Activated naive CD8-positive, alpha-beta T cell treated with anti-CD3 and anti-CD28 coated beads for 36 hours (primary cell): Measurements from ENCODE around the gene PTPN1. TPM values are rescaled to one million over a fixed set of nuclear protein-coding genes. Genes with fewer than 3 reads are reported as not detected.
"Not testable (repeated sequence)": the region's sequence is repeated elsewhere in the genome, so short reads cannot be mapped to it uniquely, and the experiment has no call there.

ENCODE experiments used
- DNase-seq: peaks from one replicate; pipeline ENCODE4 v3.0.0; 2021
- H3K27ac Mint-ChIP-seq: one replicate; pipeline ENCODE4 v1.8.0; 2022; ENCODE audit warnings: mild to moderate bottlenecking, moderate library complexity, mixed read lengths
- H3K27me3 Mint-ChIP-seq: one replicate; pipeline ENCODE4 v1.8.0; 2022; ENCODE audit warnings: mild to moderate bottlenecking, mixed read lengths
- H3K36me3 Mint-ChIP-seq: one replicate; pipeline ENCODE4 v1.8.0; 2021; ENCODE audit warnings: mild to moderate bottlenecking, mixed read lengths
- H3K4me1 Mint-ChIP-seq: one replicate; pipeline ENCODE4 v1.8.0; 2021; ENCODE audit warnings: mixed read lengths
- H3K4me3 Mint-ChIP-seq: one replicate; pipeline ENCODE4 v1.8.0; 2022; ENCODE audit warnings: mild to moderate bottlenecking, moderate library complexity, mixed read lengths
- H3K9me3 Mint-ChIP-seq: one replicate; pipeline ENCODE4 v1.8.0; 2022; ENCODE audit warnings: mixed read lengths
- total RNA-seq, 2 experiments: library from RNA; stranded (reverse); gene quantifications; one replicate each; pipeline ENCODE4 v1.2.3, GENCODE V29; 2021

Gene PTPN1
- total RNA-seq, 2 experiments from 2014 or later: 53.0 to 54.0 TPM

DNA sequence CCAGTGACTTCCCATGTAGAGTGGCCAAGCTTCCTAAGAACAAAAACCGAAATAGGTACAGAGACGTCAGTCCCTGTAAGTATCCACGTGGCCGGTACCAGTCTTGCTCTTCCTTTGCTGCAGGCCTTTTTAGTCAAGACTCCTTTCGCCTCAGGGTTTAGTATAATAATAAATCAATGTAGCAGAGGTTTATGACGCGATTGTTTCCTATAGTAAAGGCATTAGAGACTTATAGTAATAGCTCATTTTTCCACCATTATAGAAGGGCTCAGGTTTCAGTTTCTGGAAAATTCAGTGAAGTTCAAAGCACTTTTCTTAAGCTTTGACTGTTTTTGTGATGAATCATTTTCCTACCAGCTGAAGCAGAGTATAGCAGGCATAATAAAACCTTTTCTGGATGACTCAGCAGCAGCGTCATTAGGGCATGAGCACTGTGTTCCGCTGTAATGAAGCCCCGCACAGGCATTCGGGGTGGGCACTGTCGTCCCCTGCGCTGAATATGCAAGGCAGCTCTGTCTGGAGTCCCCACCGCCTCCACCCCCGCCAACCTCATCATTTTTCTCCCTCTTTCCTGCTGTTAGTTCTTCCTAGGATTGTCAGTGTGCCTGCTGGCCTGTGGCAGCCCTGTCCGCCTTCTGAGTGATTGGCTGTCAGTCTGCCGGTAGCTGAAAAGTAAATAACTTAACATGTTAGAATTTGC is 51.3 kb downstream of the PTPN1 start:
- Mint-ChIP-seq H3K9me3 (no peaks in the 10 kb centered on the region), H3K27me3 (no peaks in the 10 kb centered on the region), H3K27ac (peak overlapping the region; percentile 93), H3K4me1 (peaks cover 60% of the 10 kb centered on the region), H3K36me3 (peaks cover 39% of the 10 kb centered on the region), H3K4me3 (peak overlapping the region; percentile 53)
- peak; percentile 78 for DNase-seq

DNA sequence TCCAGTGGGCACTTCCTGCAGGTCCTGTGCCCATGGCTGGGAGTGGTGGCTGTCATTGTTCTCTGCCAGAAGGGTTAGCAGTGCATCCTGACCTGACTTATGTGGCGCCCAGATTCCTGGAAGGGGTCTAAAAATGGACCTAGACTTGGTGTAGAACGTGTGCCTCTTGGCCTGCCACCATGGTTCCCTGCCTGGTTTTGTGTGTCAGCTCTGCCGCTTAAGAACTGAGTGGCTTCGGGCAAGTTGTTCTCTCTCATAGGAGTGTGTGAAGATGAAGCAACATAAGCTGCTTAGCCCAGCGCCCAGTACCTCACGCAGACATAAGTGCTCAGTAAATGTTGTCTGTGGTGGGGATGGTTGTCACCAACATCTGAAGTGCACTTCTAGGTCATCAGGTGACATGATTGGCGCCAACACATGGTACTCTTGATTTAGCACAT is 52.1 kb downstream of the PTPN1 start:
- H3K36me3 Mint-ChIP-seq: peaks cover 41% of the 10 kb centered on the region
- H3K9me3 Mint-ChIP-seq: no peaks in the 10 kb centered on the region
- H3K27ac Mint-ChIP-seq: peak overlapping the region; percentile 93
- no peak overlapping the region for H3K4me3 Mint-ChIP-seq
- H3K27me3 Mint-ChIP-seq: no peaks in the 10 kb centered on the region
- no peak for DNase-seq
- H3K4me1 Mint-ChIP-seq: peaks cover 61% of the 10 kb centered on the region

DNA sequence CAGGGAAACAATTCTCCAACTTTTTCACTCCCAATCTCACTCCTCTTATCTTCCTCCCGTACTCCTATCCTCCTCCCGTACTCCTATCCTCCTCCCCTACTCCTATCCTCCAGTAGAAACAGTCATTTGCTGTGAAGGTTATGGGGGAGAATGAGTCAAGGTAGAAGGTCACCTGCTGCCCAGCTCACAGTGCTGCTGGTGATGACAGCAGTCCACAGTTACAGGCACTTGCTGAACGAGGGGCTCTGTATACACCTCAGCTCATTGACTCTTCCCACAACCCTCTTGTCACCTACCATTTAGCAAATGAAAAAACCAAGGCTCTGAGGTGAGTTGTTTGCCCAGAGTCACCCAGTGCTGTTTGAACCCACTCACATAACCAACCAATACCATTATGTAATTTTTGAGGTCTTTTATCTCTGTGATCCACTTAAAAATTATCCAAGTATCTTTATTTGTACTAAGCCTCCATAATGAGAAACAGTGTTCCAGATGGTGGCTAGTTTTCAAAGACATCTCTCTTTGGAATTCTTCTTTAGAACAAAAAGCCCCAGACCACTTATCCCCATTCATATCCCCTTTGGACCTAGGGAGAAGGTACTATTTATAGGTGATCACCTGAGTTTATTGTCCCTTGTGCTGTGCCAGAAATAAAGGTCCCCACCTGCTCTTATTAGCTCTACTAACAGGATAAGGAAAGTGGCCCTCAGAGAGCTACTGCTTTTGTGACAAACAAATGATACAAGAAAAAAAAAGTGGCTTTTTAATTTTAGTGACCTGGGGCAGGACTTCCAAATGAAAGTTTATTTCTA is 53.2 kb downstream of the PTPN1 start:
- Mint-ChIP-seq H3K4me3 (no peak overlapping the region), H3K4me1 (peaks cover 63% of the 10 kb centered on the region), H3K27ac (peak overlapping the region; percentile 40), H3K36me3 (peaks cover 34% of the 10 kb centered on the region), H3K27me3 (no peaks in the 10 kb centered on the region), H3K9me3 (no peaks in the 10 kb centered on the region)
- DNase-seq: no peak

DNA sequence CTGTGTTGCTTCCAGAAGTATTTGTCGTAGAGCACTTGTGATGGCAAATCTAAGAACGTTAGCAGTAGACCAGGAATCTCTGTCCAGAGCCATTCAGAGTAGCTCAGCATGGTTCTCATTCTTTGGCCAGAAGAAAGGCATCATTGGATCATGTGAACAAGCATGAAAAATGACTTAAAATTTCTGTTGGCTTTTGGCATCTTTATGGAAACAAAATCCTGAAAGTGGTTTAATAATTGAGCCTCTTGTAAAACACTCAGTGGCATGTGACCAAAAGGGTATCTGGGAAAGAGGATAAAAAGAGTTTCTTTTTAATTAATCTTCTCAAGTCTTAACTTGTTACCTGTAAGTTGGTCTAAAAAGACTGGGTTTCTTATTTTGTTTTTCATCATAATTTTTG is 55.2 kb downstream of the PTPN1 start:
- DNase-seq: no peak

DNA sequence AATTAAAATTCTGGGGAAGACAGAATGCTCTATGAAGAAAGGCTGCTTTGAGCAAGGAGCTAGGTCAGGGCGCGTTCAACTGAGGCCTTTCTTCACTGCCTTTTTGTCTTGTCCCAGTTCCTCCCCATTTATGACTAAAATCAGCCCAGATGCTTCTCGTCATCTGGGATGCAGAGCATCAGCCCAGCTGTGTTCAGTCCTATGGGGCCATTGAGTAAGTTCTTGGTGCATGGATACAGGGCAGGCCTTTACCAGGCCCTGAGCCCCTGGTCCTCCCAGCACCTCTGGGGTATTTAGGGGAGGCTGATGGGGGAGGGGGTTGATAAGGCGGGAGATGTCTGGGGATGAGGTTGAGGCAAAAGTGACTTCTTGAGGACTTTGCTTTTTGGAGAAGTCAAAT is 55.7 kb downstream of the PTPN1 start:
- H3K4me3 Mint-ChIP-seq: no peak overlapping the region
- no peaks in the 10 kb centered on the region for H3K27me3 Mint-ChIP-seq
- peaks cover 39% of the 10 kb centered on the region for H3K36me3 Mint-ChIP-seq
- no peaks in the 10 kb centered on the region for H3K9me3 Mint-ChIP-seq
- H3K27ac Mint-ChIP-seq: no peak overlapping the region
- no peak for DNase-seq
- H3K4me1 Mint-ChIP-seq: peaks cover 72% of the 10 kb centered on the region

More for the DNA sequence above, 55.2 kb downstream of the PTPN1 start:
- Mint-ChIP-seq H3K27me3 (no peaks in the 10 kb centered on the region), H3K9me3 (no peaks in the 10 kb centered on the region), H3K4me1 (peaks cover 69% of the 10 kb centered on the region), H3K27ac (peak overlapping the region; percentile 67), H3K4me3 (no peak overlapping the region), H3K36me3 (peaks cover 39% of the 10 kb centered on the region)

DNA sequence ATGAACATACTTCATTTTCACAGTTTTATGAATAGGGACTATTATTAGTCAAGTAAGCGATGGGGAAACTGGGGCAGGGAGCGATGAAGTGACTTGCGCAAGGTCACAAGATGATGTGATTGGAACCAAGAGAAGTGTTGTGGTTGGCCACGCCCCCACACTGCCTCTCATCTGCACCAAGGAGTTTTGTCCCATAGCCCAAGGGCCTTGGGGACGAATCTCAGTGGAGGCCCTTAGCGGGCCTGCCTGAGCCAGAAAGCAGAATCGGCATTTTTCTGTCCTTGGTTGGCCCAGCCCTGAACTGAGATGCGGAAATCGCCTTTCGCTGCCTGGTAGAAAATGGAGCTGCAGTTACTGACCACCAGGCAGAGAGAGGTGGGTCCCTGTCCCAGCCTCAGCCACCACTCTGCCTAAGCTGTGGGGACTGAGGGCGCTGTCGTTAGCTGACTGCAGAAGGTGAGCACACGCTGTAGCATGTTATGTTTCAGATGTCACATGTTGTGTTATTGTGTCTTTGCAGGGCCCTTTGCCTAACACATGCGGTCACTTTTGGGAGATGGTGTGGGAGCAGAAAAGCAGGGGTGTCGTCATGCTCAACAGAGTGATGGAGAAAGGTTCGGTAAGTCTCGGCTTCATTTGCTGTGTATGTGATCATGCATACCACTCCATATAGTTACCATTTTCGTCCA is 57.8 kb downstream of the PTPN1 start:
- H3K27ac Mint-ChIP-seq: no peak overlapping the region
- no peak overlapping the region for H3K4me3 Mint-ChIP-seq
- DNase-seq: no peak
- peaks cover 63% of the 10 kb centered on the region for H3K4me1 Mint-ChIP-seq
- H3K36me3 Mint-ChIP-seq: peaks cover 24% of the 10 kb centered on the region
- no peaks in the 10 kb centered on the region for H3K9me3 Mint-ChIP-seq
- H3K27me3 Mint-ChIP-seq: no peaks in the 10 kb centered on the region

DNA sequence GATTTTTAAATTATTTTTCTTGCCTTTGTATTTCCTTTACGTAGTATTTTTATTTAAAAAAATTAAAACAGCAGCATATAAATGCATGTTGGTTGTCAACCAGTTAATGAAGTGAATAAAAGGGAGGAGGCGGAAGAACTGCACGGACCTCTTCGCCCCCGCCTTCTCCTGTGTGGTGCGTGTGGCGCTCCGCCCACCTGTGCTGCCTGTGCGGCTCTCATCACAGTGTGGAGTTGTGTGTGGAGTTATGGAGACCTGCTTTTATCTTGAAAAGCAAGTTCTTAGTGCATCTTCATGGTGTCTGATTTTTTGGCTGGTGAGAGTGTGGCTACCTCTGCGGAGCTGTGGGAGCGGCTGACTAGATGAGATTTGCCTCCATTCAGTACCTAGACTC is 58.4 kb downstream of the PTPN1 start:
- H3K27ac Mint-ChIP-seq: no peak overlapping the region
- no peaks in the 10 kb centered on the region for H3K27me3 Mint-ChIP-seq
- DNase-seq: no peak
- no peak overlapping the region for H3K4me3 Mint-ChIP-seq
- H3K9me3 Mint-ChIP-seq: no peaks in the 10 kb centered on the region
- peaks cover 63% of the 10 kb centered on the region for H3K4me1 Mint-ChIP-seq
- peaks cover 19% of the 10 kb centered on the region for H3K36me3 Mint-ChIP-seq

DNA sequence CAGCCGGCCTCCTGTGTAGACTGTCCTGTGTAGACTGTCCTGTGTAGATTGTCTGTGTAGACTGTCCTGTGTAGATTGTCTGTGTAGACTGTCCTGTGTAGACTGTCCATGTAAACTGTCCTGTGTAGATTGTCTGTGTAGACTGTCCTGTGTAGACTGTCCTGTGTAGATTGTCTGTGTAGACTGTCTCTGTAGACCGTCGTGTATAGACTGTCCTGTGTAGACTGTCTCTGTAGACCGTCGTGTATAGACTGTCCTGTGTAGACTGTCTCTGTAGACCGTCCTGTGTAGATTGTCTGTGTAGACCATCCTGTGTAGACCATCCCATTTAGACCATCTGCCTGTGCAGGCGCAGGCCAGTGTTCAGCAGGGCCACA is 59.3 kb downstream of the PTPN1 start:
- not testable (repeated sequence) for DNase-seq, H3K9me3 Mint-ChIP-seq, H3K4me3 Mint-ChIP-seq, H3K27me3 Mint-ChIP-seq
- peaks cover 19% of the 10 kb centered on the region for H3K36me3 Mint-ChIP-seq
- peak overlapping the region; percentile 83 for H3K27ac Mint-ChIP-seq
- H3K4me1 Mint-ChIP-seq: peaks cover 58% of the 10 kb centered on the region

DNA sequence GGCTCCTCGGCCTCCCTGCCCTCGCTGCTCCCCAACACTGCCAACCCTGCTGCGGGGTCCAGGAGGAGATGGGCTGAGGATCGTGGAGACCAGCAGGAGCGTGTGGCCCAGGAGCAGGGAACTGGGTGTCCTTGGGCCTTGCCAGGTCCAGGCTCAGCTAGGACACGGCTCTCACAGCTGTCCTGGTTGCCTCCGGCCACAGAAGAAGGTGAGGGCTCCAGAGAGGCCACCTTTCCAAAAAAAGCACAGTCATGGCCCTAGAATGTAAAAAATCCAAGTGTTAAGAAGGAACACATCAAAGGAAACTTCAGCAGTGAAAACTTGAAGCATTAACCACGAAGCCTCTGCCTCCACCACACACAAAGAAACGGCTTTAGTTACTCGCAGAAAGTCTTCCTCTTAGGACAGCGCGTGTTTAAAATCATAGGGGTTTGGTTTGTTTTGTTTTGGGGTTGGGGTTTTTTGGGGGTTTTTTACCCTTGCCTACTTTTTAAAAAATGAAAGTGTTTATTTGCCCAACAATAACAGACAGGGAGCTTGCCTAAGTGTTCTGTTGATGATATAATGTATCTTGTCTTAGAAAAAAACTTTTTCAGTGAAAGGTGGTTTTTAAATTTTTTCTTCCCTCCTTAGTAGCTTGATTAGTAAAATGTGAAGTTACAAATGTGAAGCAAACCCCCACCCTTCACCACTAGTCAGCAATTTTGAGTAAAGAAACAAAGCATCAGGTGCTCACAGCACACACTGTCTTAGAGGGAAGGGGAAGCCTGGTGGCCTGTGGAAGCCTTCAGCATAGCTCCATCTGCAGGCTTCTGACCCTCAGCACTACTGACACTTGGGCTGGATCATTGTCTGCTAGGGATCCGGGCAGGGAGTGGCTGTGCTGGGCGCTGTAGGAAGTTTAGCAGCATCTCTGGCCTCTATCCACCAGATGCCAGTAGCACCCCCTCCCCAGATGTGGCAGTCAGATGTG is 60.0 kb downstream of the PTPN1 start:
- no peaks in the 10 kb centered on the region for H3K9me3 Mint-ChIP-seq
- peaks cover 14% of the 10 kb centered on the region for H3K36me3 Mint-ChIP-seq
- no peaks in the 10 kb centered on the region for H3K27me3 Mint-ChIP-seq
- H3K27ac Mint-ChIP-seq: peak overlapping the region; percentile 83
- H3K4me3 Mint-ChIP-seq: no peak overlapping the region
- DNase-seq: peak; percentile 36
- peaks cover 52% of the 10 kb centered on the region for H3K4me1 Mint-ChIP-seq

DNA sequence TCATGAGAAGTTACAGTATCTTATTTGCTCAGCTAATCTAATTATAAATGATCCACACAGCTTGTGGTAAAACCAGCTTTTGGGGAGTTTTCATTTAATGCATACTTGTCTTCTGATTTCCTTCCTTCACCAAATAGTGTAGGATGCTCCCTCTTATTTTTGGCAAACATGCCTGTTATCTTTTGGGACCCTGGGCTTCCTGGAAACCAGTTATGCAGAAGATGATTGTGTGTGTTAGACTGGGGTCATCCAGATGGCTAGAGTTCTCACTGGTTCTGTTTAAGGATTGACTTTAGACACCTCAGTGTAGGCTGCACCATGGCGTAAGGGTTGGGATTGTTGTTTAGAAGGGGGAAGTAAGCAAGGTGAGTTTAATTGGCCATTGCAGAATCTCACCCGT is 61.3 kb downstream of the PTPN1 start:
- peaks cover 17% of the 10 kb centered on the region for H3K36me3 Mint-ChIP-seq
- H3K27ac Mint-ChIP-seq: no peak overlapping the region
- peaks cover 55% of the 10 kb centered on the region for H3K4me1 Mint-ChIP-seq
- no peak overlapping the region for H3K4me3 Mint-ChIP-seq
- H3K27me3 Mint-ChIP-seq: no peaks in the 10 kb centered on the region
- no peaks in the 10 kb centered on the region for H3K9me3 Mint-ChIP-seq
- DNase-seq: no peak

DNA sequence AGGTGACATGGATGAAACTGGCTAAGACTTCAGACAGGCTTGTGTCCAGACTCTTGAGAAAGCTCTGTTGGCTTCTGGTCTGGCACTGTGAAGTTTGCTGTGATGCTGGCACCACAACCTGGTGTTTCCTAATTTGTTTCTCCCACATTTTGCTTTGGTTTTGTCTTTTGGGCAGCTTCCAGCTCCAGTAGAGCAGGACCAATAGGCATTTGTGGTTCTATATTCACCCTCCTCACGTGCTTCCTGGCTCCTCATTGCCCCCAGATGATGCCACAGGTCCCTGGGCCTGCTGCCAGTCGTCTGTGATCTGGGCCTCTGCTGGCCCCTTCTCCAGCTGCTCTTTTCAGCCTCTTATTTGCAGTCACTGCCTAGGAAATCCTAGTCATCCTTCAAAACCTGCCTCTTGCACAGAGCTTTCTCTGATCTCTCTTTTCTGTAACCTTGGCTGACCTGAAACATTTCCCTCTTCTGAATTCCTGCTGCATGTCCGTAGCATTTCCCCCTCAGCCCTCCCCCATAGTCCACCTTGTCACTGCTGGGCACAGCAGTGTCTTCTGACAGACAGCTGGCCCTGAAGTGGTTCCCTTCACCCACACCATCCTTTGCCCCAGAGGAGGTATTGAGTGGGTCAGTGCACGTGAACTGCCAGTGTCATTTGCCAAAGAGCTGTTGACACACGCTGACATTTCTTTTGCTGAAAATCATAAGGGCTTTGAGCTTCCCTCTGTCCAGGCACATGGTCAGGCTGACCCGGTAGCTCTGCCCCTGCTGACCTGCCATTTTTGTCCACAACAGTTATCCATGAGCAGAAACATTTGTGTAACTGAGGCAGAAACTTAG is 63.0 kb downstream of the PTPN1 start:
- Mint-ChIP-seq H3K9me3 (no peaks in the 10 kb centered on the region), H3K36me3 (peaks cover 14% of the 10 kb centered on the region), H3K27ac (no peak overlapping the region), H3K4me3 (no peak overlapping the region), H3K27me3 (no peaks in the 10 kb centered on the region), H3K4me1 (peaks cover 44% of the 10 kb centered on the region)
- DNase-seq: no peak

DNA sequence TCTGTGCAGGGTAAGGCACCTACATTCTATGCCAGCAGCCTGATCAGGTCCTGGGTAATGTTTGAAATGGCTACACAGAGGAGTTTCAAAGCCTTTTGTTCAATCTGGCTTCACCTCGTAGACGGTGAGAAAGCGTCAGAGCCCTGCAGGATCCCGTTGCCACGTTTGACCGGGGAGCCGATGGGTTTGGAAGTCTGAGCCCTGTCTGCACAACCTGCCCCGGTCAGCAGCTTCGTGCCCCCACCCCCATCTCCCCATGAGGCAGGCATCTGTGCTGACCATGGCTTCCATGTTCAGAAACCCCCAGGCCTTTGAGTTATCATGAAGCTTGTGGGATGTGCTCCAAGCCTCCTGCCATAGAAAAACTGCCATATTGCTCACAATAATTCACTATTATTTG is 63.9 kb downstream of the PTPN1 start:
- H3K4me3 Mint-ChIP-seq: no peak overlapping the region
- DNase-seq: no peak
- H3K9me3 Mint-ChIP-seq: no peaks in the 10 kb centered on the region
- H3K4me1 Mint-ChIP-seq: peaks cover 37% of the 10 kb centered on the region
- peaks cover 9% of the 10 kb centered on the region for H3K36me3 Mint-ChIP-seq
- H3K27ac Mint-ChIP-seq: no peak overlapping the region
- no peaks in the 10 kb centered on the region for H3K27me3 Mint-ChIP-seq

DNA sequence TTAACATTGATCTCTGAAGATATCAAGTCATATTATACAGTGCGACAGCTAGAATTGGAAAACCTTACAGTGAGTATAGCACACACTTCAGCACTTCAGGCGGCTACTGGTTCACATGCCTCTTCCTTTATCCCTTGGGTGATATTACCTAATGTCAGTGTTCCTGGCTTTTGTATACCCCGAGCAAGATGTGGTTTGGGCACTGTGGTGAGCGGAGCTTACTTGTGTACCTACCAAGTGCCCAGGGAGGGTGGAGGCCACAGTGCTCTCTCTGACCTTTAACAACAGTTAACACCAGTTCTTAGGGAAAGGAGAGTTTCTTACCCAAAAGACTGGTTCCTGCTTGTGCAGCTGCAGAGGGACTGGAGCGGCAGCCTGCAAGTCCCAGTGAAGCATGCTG is 64.4 kb downstream of the PTPN1 start:
- Mint-ChIP-seq H3K36me3 (peaks cover 5% of the 10 kb centered on the region), H3K27me3 (no peaks in the 10 kb centered on the region), H3K9me3 (no peaks in the 10 kb centered on the region), H3K4me1 (peaks cover 32% of the 10 kb centered on the region), H3K27ac (no peak overlapping the region), H3K4me3 (no peak overlapping the region)
- DNase-seq: no peak
